CD4-positive, alpha-beta T cell treated with Interleukin-15 for 4 hours (primary cell): Measurements from ENCODE around the gene BCL6.
A peak's percentile ranks its signal among the peaks of the same experiment; 100 is the strongest.
"Not testable (repeated sequence)": the region's sequence is repeated elsewhere in the genome, so short reads cannot be mapped to it uniquely, and the experiment has no call there.

Source experiments
- DNase-seq: peaks from one replicate; pipeline ENCODE4 v3.0.0-alpha.2; 2020; ENCODE audit warnings: low spot score

Gene BCL6

GRCh38 chr3:187713504-187713903 is 31.8 kb downstream of the BCL6 start:
- peak; percentile 52 for DNase-seq

GRCh38 chr3:187709155-187709554 is 36.1 kb downstream of the BCL6 start:
- DNase-seq = no peak

- DNase-seq = no peak
These were observed 36.6 kb downstream of the BCL6 start for GRCh38 chr3:187708696-187709095.

DNA sequence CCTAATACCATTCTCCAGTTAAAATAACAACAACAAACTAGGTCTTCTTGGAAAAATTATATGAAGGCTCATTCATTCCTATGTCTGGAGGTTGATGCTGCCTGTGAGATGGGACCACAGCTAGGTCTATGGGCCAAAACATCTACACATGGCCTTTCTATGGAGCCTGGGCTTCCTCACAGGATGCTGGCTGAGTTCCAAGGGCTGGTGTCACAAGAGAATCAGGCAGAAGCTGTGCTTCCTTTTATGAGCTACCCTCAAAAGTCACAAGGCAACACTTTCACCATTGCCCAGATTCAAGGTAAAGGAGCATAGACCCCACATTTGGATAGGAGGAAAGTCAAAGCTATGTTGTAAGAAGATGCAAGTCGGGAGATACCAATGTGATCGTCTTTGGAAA is 38.3 kb downstream of the BCL6 start:
- DNase-seq = no peak

GRCh38 chr3:187705164-187705563 is 40.1 kb downstream of the BCL6 start:
- no peak for DNase-seq

- no peak for DNase-seq
These were observed 42.7 kb downstream of the BCL6 start, which contains the start of gene RTP2 for GRCh38 chr3:187702507-187703033. Gene RTP2, minus strand, starts transcription at chr3:187702557. Its CDS starts 429 bp downstream, at chr3:187702128.

GRCh38 chr3:187700249-187700648 is 45.0 kb downstream of the BCL6 start:
- DNase-seq = no peak

- no peak for DNase-seq
These were observed 46.5 kb downstream of the BCL6 start for GRCh38 chr3:187698499-187699399.

DNA sequence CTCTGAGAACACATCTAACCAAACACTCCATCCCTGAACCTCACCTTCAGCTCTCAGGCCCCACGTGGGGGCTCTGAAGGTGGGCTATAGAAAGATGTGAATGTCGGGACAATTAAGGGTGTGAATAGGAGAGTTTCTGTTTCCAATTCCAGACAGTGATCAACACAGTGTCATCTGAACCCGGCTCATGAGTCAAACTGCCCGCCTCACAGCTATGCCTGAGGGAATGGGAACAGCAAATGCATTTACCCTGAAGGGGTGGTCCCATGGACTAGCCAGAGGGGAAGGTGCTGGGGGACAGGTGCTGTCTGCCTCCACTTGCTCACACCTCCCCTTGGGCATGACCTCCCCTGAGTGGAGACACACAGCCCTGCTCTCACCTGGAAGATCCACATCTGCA is 49.2 kb downstream of the BCL6 start:
- DNase-seq = no peak

- DNase-seq = no peak
These were observed 49.8 kb downstream of the BCL6 start for GRCh38 chr3:187695449-187695848.

DNA sequence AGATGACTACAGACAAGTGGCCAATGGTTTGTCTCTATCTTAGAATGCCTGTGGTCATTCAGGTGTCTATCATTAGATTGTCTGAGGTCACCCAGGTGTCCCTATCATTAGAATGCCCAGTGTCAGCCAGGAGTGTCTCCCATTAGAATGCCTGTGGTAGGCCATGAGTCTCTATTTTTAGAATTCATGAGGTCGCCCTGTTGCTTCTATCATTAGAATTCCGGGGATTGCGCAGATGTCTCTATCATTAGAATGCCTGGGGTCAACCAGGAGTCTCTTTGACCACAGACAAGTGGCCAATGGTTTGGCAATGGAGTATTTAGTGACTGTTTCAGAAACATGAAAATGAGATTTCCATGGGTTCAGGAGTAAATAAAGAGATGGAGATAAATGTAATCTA is 50.5 kb downstream of the BCL6 start:
- DNase-seq = no peak

GRCh38 chr3:187693431-187693830 is 51.8 kb downstream of the BCL6 start:
- DNase-seq = no peak

GRCh38 chr3:187689984-187690383 is 55.3 kb downstream of the BCL6 start:
- no peak for DNase-seq

GRCh38 chr3:187686621-187687273 is 58.5 kb downstream of the BCL6 start:
- DNase-seq = no peak

DNA sequence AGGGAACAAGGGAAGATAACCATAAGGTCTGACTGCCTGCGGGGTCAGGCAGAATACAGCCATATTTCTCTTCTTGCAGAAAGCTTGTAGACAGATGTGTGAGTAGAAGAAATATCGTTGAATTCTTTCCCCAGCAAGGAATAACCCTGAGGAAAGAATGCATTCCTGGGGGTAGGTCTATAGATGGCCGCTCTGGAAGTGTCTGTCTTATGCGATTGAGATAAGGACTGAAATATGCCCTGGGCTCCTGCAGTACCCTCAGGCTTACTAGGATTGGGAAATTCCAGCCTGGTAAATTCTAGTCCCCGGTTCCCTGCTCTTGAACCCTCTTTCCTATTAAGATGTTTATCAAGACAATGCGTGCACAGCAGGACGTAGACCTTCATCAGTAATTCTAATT is 59.3 kb downstream of the BCL6 start:
- no peak for DNase-seq

DNA sequence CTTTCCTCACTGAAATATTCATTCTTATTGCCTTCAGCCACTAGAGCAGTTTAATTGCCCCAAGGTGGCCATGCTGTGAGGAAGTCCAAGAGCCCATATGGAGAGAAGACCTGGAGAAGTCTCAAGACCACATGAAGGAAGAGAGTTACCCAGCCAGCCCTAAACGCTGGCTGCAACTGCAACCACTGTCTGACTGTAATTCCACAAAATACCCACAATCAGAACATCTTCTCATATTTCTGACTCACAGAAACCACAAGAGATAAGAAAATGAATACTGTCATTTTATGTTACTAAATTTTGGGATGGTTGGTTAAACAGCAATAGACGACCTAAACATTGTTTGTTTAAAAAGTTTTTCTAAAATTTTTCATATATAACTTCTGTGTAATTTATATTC is 60.4 kb downstream of the BCL6 start:
- DNase-seq = no peak

DNA sequence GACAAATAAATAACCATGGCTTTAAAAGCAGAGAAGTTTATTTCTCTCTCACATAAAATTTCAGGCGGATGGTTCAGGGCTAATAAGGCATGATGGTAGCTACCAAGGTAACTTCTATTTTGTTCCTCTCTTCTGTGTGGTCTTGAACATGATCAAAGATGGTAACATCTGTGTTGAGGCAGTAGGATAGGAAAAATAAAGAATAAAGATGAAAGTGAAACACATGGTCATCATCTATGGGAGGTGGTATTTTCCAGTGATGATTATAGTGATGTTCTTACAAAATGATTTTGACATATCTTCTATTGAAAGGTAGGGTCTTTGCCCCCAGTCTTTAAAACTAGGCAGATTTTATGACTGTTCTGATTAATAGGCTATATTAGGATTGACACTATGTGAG is 60.8 kb downstream of the BCL6 start:
- no peak for DNase-seq

DNA sequence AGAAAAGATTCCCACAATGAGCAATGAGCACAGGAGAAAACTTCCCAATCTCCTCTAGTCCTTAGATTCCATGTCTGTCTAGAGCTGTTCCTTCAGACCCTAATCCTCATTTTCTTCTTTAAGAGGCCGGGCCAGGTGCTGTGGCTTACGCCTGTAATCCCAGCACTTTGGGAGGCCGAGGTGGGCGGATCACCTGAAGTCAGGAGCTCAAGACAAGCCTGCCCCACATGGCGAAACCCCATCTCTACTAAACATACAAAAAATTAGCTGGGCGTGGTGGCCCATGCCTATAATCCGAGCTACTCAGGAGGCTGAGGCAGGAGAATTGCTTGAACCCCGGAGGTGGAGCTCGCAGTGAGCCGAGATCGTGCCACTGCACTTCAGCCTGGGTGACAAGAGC is 63.5 kb downstream of the BCL6 start:
- not testable (repeated sequence) for DNase-seq

DNA sequence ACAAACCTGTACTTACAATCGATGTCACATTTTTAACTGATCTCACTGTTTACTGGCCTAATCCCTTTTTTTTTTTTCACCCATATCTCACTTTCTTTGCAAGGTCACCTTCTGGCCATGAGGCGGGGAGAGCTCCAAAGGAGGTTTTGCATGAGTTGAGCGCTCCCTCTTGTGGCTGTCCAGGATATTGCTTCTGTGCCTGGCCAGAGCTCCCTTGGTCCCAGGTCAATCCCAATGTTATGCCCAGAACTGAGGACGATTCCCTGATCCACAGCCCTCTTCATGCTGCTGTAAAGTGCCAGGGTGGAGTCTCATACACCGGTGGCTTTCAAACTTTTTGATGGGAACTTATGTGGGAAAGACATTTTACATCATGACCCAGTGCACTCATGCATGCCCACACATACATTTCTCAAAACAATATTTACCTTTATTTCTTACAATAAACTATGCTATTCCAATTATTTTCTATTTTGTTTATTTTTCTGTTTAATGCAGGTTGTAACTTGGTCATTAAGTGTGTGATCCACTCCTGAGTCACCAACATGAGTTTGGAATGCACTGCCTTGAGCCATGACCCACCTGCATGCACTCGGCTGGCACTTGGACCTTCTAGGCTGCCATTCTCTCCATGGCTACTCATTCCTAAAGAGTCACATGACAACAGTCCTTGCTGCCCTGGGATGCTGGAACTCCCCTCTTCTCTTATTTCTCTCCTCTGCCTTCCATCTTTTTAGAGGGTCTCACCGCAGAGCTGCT is 65.5 kb downstream of the BCL6 start:
- DNase-seq = peak; percentile 61

DNA sequence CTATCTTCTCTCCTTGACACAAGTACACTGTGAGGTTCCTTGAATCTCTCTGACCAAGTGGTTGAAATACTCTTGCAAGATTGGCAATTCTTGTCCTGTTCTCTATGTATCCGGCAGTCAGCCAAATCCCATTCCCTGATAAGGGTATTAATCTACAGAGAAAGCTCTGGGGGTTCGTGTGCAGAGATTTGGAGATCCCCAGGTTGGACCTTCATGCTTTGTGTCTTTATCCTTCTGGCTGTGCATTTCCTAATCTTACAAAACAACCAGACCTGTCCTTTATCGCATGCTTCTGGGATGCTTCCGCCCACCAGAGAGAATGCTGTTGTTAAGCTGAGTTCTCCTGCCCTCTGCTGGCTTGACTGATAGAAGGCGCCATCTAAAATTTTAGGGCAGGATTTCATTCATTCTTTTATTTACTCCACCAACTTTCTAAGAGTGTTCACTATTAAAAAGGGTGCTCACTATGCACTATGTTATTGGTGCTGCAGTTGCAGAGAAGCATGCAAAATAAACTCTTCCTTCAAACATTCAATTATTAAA is 66.5 kb downstream of the BCL6 start:
- DNase-seq = no peak

GRCh38 chr3:187677604-187678003 is 67.7 kb downstream of the BCL6 start:
- no peak for DNase-seq

- no peak for DNase-seq
These were observed 72.3 kb downstream of the BCL6 start for GRCh38 chr3:187673012-187673411.
